ENCODE measurements around the gene LMAN1L. TPM values are rescaled to one million over a fixed set of nuclear protein-coding genes. Genes with fewer than 3 reads are reported as not detected.

Gene LMAN1L
- total RNA-seq, 5 donors from 2014 or later (not counting 1 experiment from before 2014, with no cell fraction given): 0.42 to 1.6 (median 0.44) TPM

- H3K4me1 ChIP-seq (ENCODE audit: control insufficient read depth in 1 of 2, extremely low read depth in 1 of 2, insufficient read depth in 2 of 2, low read length in 2 of 2): peaks cover 45 to 76% of the 10 kb centered on the region in 2 experiments
- peaks cover 0 to 16% of the 10 kb centered on the region in 2 donors for H3K36me3 ChIP-seq (ENCODE audit: control insufficient read depth in 2 of 2, extremely low read depth in 1 of 2, insufficient read depth in 1 of 2, low read length in 1 of 2)
- ChIA-PET POLR2A (interaction anchor here in 1 of 2 donors (0.7 kb wide), 1 partner anchor 25 kb away, joined by 7 read pairs; no protein-coding TSS in a partner anchor), CTCF (interaction anchor here in 1 of 2 donors (0.7 kb wide), 1 partner anchor 101 kb away, joined by 4 read pairs; no protein-coding TSS in a partner anchor)
- no peak overlapping the region for H3K27ac ChIP-seq (ENCODE audit: low read length)
- H3K4me3 ChIP-seq (ENCODE audit: control insufficient read depth in 1 of 2, extremely low read depth in 1 of 2, low read length in 1 of 2): no peak overlapping the region
- Mint-ChIP-seq H3K4me3 (peak overlapping the region in 2 of 3 donors; percentile 3 to 67), H3K9me3 (no peaks in the 10 kb centered on the region), H3K36me3 (peaks cover 17% of the 10 kb centered on the region), H3K4me1 (peaks cover 78 to 85% (median 80%) of the 10 kb centered on the region in 3 donors), H3K27me3 (no peaks in the 10 kb centered on the region), H3K27ac (peak overlapping the region; percentile 70 to 89)
- no peaks in the 10 kb centered on the region for H3K27me3 ChIP-seq (replicated peaks in 1 of 2; ENCODE audit: control insufficient read depth in 2 of 2, extremely low read depth in 1 of 2, insufficient read depth in 2 of 2, low read length in 1 of 2)
- ATAC-seq (replicated peaks in 1 of 4) (no peak), DNase-seq (no peak)
- H3K9me3 ChIP-seq: no peaks in the 10 kb centered on the region
- WGBS (ENCODE audit: insufficient coverage): 95% methylated on average over 5 of the region's 6 CpGs
Observed at GRCh38 chr15:74866090-74866489, 53.5 kb downstream of the LMAN1L start.

GRCh38 chr15:74867466-74868038 lies 54.9 kb downstream of the LMAN1L start:
- Histone ChIP-seq H3K36me3 (ENCODE audit: control insufficient read depth in 2 of 2, extremely low read depth in 1 of 2, insufficient read depth in 1 of 2, low read length in 1 of 2) (peaks cover 0 to 16% of the 10 kb centered on the region in 2 donors), H3K9me3 (no peaks in the 10 kb centered on the region), H3K4me1 (ENCODE audit: control insufficient read depth in 1 of 2, extremely low read depth in 1 of 2, insufficient read depth in 2 of 2, low read length in 2 of 2) (peaks cover 46 to 86% of the 10 kb centered on the region in 2 experiments), H3K4me3 (ENCODE audit: control insufficient read depth in 1 of 2, extremely low read depth in 1 of 2, low read length in 1 of 2) (peak overlapping the region; percentile 4 to 10), H3K27ac (ENCODE audit: low read length) (peak overlapping the region; percentile 66), H3K27me3 (replicated peaks in 1 of 2; ENCODE audit: control insufficient read depth in 2 of 2, extremely low read depth in 1 of 2, insufficient read depth in 2 of 2, low read length in 1 of 2) (no peaks in the 10 kb centered on the region)
- peak overlapping the region; percentile 11 to 99 (median 68) for H3K4me3 Mint-ChIP-seq
- no CpG with 5 or more reads among the region's 1 CpG for WGBS (ENCODE audit: insufficient coverage)
- no peaks in the 10 kb centered on the region for H3K9me3 Mint-ChIP-seq
- ChIA-PET CTCF (interaction anchor here in 1 of 2 donors (1.1 to 3.2 kb wide), 2 partner anchors 9 to 34 kb away, joined by 4 to 11 read pairs; no protein-coding TSS in a partner anchor), POLR2A (interaction anchor here in 1 of 2 donors (0.6 kb wide), 1 partner anchor 16 kb away, joined by 3 read pairs; no protein-coding TSS in a partner anchor)
- peak overlapping the region; percentile 85 to 94 for H3K27ac Mint-ChIP-seq
- DNase-seq (no peak), ATAC-seq (replicated peaks in 1 of 4) (no peak)
- peaks cover 88 to 93% (median 88%) of the 10 kb centered on the region in 3 donors for H3K4me1 Mint-ChIP-seq
- no peaks in the 10 kb centered on the region for H3K27me3 Mint-ChIP-seq
- H3K36me3 Mint-ChIP-seq: peaks cover 19% of the 10 kb centered on the region

GRCh38 chr15:74868059-74868458 lies 55.4 kb downstream of the LMAN1L start:
- Histone ChIP-seq H3K4me3 (ENCODE audit: control insufficient read depth in 1 of 2, extremely low read depth in 1 of 2, low read length in 1 of 2) (peak overlapping the region; percentile 4 to 10), H3K27ac (ENCODE audit: low read length) (peak overlapping the region; percentile 66), H3K36me3 (ENCODE audit: control insufficient read depth in 2 of 2, extremely low read depth in 1 of 2, insufficient read depth in 1 of 2, low read length in 1 of 2) (peaks cover 0 to 16% of the 10 kb centered on the region in 2 donors), H3K4me1 (ENCODE audit: control insufficient read depth in 1 of 2, extremely low read depth in 1 of 2, insufficient read depth in 2 of 2, low read length in 2 of 2) (peaks cover 46 to 88% of the 10 kb centered on the region in 2 experiments), H3K9me3 (no peaks in the 10 kb centered on the region), H3K27me3 (replicated peaks in 1 of 2; ENCODE audit: control insufficient read depth in 2 of 2, extremely low read depth in 1 of 2, insufficient read depth in 2 of 2, low read length in 1 of 2) (no peaks in the 10 kb centered on the region)
- Mint-ChIP-seq H3K27me3 (no peaks in the 10 kb centered on the region), H3K4me3 (peak overlapping the region; percentile 11 to 99 (median 68)), H3K9me3 (no peaks in the 10 kb centered on the region), H3K4me1 (peaks cover 88 to 93% (median 89%) of the 10 kb centered on the region in 3 donors), H3K27ac (peak overlapping the region; percentile 85 to 94), H3K36me3 (peaks cover 22% of the 10 kb centered on the region)
- peak in 1 of 4 experiments; percentile 14 for ATAC-seq (replicated peaks in 1 of 4)
- POLR2A ChIA-PET: interaction anchor here in 1 of 2 donors (0.6 kb wide), 1 partner anchor 16 kb away, joined by 3 read pairs; no protein-coding TSS in a partner anchor
- WGBS (ENCODE audit: insufficient coverage): 0% methylated on average over 1 of the region's 6 CpGs
- CTCF ChIA-PET: interaction anchor here in 1 of 2 donors (1.1 to 3.2 kb wide), 2 partner anchors 10 to 34 kb away, joined by 4 to 11 read pairs; no protein-coding TSS in a partner anchor
- no peak for DNase-seq

- H3K9me3 Mint-ChIP-seq: no peaks in the 10 kb centered on the region
- H3K27me3 ChIP-seq (replicated peaks in 1 of 2; ENCODE audit: control insufficient read depth in 2 of 2, extremely low read depth in 1 of 2, insufficient read depth in 2 of 2, low read length in 1 of 2): no peaks in the 10 kb centered on the region
- ATAC-seq (replicated peaks in 1 of 4): no peak
- peak overlapping the region; percentile 73 to 99 (median 97) for H3K4me3 Mint-ChIP-seq
- H3K4me1 Mint-ChIP-seq: peaks cover 80 to 86% (median 85%) of the 10 kb centered on the region in 3 donors
- no peaks in the 10 kb centered on the region for H3K9me3 ChIP-seq
- CTCF ChIA-PET: interaction anchor here (0.6 to 3.2 kb wide), 12 partner anchors 11 to 986 kb away, joined by 3 to 15 read pairs (median 4); partner anchors contain the start of genes FAM219B (in 1 of the 2) and SNUPN (in 1 of the 2)
- H3K27me3 Mint-ChIP-seq: no peaks in the 10 kb centered on the region
- H3K4me1 ChIP-seq (ENCODE audit: control insufficient read depth in 1 of 2, extremely low read depth in 1 of 2, insufficient read depth in 2 of 2, low read length in 2 of 2): peaks cover 45 to 84% of the 10 kb centered on the region in 2 experiments
- no peak for DNase-seq
- H3K27ac Mint-ChIP-seq: peak overlapping the region; percentile 90
- H3K27ac ChIP-seq (ENCODE audit: low read length): peak overlapping the region; percentile 58
- H3K36me3 ChIP-seq (ENCODE audit: control insufficient read depth in 2 of 2, extremely low read depth in 1 of 2, insufficient read depth in 1 of 2, low read length in 1 of 2): peaks cover 0 to 14% of the 10 kb centered on the region in 2 donors
- H3K4me3 ChIP-seq (ENCODE audit: control insufficient read depth in 1 of 2, extremely low read depth in 1 of 2, low read length in 1 of 2): no peak overlapping the region
- peaks cover 21% of the 10 kb centered on the region for H3K36me3 Mint-ChIP-seq
- POLR2A ChIA-PET: interaction anchor here (0.6 to 0.7 kb wide), 8 partner anchors 8 to 136 kb away, joined by 3 to 12 read pairs (median 4); no protein-coding TSS in a partner anchor
Observed at GRCh38 chr15:74869372-74869725, 56.7 kb downstream of the LMAN1L start.

GRCh38 chr15:74869726-74870407 lies 57.2 kb downstream of the LMAN1L start:
- WGBS (ENCODE audit: insufficient coverage): 6% methylated on average over 2 of the region's 6 CpGs

More at GRCh38 chr15:74869726-74870407, 57.2 kb downstream of the LMAN1L start:
- Histone ChIP-seq H3K27me3 (replicated peaks in 1 of 2; ENCODE audit: control insufficient read depth in 2 of 2, extremely low read depth in 1 of 2, insufficient read depth in 2 of 2, low read length in 1 of 2) (no peaks in the 10 kb centered on the region), H3K9me3 (no peaks in the 10 kb centered on the region), H3K4me3 (ENCODE audit: control insufficient read depth in 1 of 2, extremely low read depth in 1 of 2, low read length in 1 of 2) (peak overlapping the region in 1 of 2 donors; percentile 45), H3K36me3 (ENCODE audit: control insufficient read depth in 2 of 2, extremely low read depth in 1 of 2, insufficient read depth in 1 of 2, low read length in 1 of 2) (peaks cover 0 to 14% of the 10 kb centered on the region in 2 donors), H3K4me1 (ENCODE audit: control insufficient read depth in 1 of 2, extremely low read depth in 1 of 2, insufficient read depth in 2 of 2, low read length in 2 of 2) (peaks cover 42 to 84% of the 10 kb centered on the region in 2 experiments), H3K27ac (ENCODE audit: low read length) (peak overlapping the region; percentile 58)
- DNase-seq (peak in 2 of 35 experiments; percentile 36 to 38), ATAC-seq (replicated peaks in 1 of 4) (no peak)
- Mint-ChIP-seq H3K27ac (peak overlapping the region; percentile 90), H3K27me3 (no peaks in the 10 kb centered on the region), H3K9me3 (no peaks in the 10 kb centered on the region), H3K4me1 (peaks cover 75 to 82% (median 82%) of the 10 kb centered on the region in 3 donors), H3K36me3 (peaks cover 18% of the 10 kb centered on the region), H3K4me3 (peak overlapping the region; percentile 73 to 99 (median 97))
- ChIA-PET CTCF (interaction anchor here (0.6 to 3.2 kb wide), 12 partner anchors 12 to 986 kb away, joined by 3 to 15 read pairs (median 4); partner anchors contain the start of genes FAM219B (in 1 of the 2) and SNUPN (in 1 of the 2)), POLR2A (interaction anchor here (0.6 to 0.7 kb wide), 6 partner anchors 8 to 137 kb away, joined by 3 to 12 read pairs (median 4); no protein-coding TSS in a partner anchor)

Data from T-cell (primary cell).